Measurements from ENCODE around the gene GPR161. TPM values are rescaled to one million over a fixed set of nuclear protein-coding genes. Genes with fewer than 3 reads are reported as not detected.

The GPR161 gene
- total and polyA plus RNA-seq, 9 of the 15 experiments (the other 6 are each of a cell fraction or from before 2014, with no cell fraction given) = 0.15 to 2.4 (median 0.76) TPM

DNA sequence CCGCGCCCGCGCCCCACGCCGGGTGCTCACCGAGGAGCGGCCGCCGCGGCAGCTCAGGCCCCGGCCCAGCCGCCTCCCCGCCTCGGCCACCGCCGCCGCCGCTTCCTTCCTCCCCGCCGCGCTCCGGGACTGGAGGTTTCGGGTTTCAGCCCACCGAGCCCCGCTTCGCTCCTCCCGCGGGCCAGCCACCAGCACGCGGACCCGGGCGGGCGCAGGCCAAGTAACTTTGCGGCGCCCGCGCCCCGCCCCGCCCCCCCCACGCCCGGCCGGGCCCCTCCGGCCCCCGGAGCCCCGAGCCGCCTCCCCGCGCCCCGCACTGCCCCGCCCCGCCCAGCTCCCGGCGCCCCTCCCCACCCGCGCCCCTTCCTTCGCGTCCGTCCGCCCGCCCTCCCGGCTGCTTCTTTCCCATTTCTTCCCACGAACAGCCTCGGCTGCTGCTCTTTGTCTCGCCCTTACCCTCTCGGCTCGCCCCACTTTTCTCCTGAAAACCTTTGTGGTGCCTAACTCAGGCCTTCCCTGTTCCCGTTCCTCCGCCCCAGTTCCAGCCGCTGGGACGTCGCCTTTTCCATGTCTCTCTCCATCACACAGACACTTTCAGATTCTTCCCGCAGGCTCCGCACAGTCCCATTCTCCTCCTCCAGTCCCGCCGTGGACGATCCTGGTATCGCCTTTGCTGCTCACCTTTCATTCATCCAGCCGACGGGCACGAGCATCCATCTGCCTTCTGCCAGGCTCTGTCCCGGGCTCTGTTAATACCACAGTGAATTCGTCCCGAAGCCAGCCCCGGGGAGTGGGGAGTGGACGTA, at the start of gene GPR161 (continued):
- TF ChIP-seq, protein P1, sequence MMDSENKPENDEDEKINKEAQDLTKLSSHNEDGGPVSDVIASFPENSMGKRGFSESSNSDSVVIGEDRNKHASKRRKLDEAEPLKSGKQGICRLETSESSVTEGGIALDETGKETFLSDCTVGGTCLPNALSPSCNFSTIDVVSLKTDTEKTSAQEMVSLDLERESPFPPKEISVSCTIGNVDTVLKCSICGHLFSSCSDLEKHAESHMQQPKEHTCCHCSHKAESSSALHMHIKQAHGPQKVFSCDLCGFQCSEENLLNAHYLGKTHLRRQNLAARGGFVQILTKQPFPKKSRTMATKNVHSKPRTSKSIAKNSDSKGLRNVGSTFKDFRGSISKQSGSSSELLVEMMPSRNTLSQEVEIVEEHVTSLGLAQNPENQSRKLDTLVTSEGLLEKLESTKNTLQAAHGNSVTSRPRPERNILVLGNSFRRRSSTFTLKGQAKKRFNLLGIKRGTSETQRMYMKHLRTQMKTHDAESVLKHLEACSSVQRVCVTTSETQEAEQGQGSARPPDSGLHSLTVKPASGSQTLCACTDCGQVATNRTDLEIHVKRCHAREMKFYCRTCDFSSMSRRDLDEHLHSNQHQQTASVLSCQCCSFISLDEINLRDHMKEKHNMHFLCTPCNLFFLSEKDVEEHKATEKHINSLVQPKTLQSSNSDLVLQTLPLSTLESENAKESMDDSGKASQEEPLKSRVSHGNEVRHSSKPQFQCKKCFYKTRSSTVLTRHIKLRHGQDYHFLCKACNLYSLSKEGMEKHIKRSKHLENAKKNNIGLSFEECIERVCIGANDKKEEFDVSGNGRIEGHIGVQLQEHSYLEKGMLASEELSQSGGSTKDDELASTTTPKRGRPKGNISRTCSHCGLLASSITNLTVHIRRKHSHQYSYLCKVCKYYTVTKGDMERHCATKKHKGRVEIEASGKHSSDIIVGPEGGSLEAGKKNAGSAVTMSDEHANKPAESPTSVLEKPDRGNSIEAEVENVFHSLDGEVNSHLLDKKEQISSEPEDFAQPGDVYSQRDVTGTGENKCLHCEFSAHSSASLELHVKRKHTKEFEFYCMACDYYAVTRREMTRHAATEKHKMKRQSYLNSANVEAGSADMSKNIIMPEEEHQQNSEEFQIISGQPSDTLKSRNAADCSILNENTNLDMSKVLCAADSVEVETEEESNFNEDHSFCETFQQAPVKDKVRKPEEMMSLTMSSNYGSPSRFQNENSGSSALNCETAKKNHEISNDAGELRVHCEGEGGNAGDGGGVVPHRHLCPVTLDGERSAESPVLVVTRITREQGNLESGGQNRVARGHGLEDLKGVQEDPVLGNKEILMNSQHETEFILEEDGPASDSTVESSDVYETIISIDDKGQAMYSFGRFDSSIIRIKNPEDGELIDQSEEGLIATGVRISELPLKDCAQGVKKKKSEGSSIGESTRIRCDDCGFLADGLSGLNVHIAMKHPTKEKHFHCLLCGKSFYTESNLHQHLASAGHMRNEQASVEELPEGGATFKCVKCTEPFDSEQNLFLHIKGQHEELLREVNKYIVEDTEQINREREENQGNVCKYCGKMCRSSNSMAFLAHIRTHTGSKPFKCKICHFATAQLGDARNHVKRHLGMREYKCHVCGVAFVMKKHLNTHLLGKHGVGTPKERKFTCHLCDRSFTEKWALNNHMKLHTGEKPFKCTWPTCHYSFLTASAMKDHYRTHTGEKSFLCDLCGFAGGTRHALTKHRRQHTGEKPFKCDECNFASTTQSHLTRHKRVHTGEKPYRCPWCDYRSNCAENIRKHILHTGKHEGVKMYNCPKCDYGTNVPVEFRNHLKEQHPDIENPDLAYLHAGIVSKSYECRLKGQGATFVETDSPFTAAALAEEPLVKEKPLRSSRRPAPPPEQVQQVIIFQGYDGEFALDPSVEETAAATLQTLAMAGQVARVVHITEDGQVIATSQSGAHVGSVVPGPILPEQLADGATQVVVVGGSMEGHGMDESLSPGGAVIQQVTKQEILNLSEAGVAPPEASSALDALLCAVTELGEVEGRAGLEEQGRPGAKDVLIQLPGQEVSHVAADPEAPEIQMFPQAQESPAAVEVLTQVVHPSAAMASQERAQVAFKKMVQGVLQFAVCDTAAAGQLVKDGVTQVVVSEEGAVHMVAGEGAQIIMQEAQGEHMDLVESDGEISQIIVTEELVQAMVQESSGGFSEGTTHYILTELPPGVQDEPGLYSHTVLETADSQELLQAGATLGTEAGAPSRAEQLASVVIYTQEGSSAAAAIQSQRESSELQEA (IDR thresholded peaks at IDR 0.05; ENCODE audit: low read depth) = no peak
- peak; percentile 2; the same call in 1 of the 2 replicates for TF ChIP-seq SMAD4 (CRISPR knock-in tag; conservative IDR thresholded peaks at IDR 0.05)
- TF ChIP-seq UBTF (IDR thresholded peaks at IDR 0.05; ENCODE audit: borderline replicate concordance in 1 of 2, low read depth in 2 of 2, low read length in 2 of 2) = peak; percentile 73 to 93; a peak in 1 of 4 replicates
- TF ChIP-seq LEF1 (IDR thresholded peaks at IDR 0.05) = no peak
- TF ChIP-seq RB1 (IDR thresholded peaks at IDR 0.05; ENCODE audit: low read depth) = peak; percentile 59; the same call in 1 of the 2 replicates
- TF ChIP-seq PML (IDR thresholded peaks at IDR 0.05; ENCODE audit: low read length) = no peak
- peak; percentile 28 to 86 for TF ChIP-seq E2F6 (IDR thresholded peaks at IDR 0.05; ENCODE audit: borderline replicate concordance in 1 of 2, extremely low read depth in 1 of 2, insufficient read depth in 1 of 2, insufficient read length in 1 of 2, low read depth in 1 of 2, low read length in 1 of 2, poor library complexity in 1 of 2, severe bottlenecking in 1 of 2)
- no peak for TF ChIP-seq CBX3 (IDR thresholded peaks at IDR 0.05; ENCODE audit: borderline replicate concordance in 1 of 2, low read length in 2 of 2)
- TF ChIP-seq, protein P2, sequence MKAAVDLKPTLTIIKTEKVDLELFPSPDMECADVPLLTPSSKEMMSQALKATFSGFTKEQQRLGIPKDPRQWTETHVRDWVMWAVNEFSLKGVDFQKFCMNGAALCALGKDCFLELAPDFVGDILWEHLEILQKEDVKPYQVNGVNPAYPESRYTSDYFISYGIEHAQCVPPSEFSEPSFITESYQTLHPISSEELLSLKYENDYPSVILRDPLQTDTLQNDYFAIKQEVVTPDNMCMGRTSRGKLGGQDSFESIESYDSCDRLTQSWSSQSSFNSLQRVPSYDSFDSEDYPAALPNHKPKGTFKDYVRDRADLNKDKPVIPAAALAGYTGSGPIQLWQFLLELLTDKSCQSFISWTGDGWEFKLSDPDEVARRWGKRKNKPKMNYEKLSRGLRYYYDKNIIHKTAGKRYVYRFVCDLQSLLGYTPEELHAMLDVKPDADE (conservative IDR thresholded peaks at IDR 0.05; ENCODE audit: control insufficient read depth, low read depth, low read length) = 0 out of 2 replicates have a peak, but pooled peaks have one; percentile 61
- TF ChIP-seq RHOXF2B (CRISPR knock-in tag; conservative IDR thresholded peaks at IDR 0.05) = no peak
- 0 out of 4 replicates have a peak, but pooled peaks of 1 of the 2 experiments have one; percentile 46 for TF ChIP-seq NONO (IDR thresholded peaks at IDR 0.05; ENCODE audit: low read depth in 2 of 2, low read length in 1 of 2)
- TF ChIP-seq BHLHE40 (IDR thresholded peaks at IDR 0.05; ENCODE audit: low read length) = no peak
- no peak for TF ChIP-seq ZNF561 (CRISPR knock-in tag; conservative IDR thresholded peaks at IDR 0.05)

Measured in K562 (cell line).